ENCODE results near the gene COX4I1.
"Not testable (repeated sequence)": the region's sequence is repeated elsewhere in the genome, so short reads cannot be mapped to it uniquely, and the experiment has no call there.

Gene COX4I1

GRCh38 chr16:85824161-85825135 is 25.0 kb downstream of the COX4I1 start:
- no peak for DNase-seq (ENCODE audit: low read depth)

- no peak for DNase-seq (ENCODE audit: low read depth)
Observed at GRCh38 chr16:85825326-85825725, 25.8 kb downstream of the COX4I1 start.

GRCh38 chr16:85826686-85827247 is 27.3 kb downstream of the COX4I1 start:
- no peak for DNase-seq (ENCODE audit: low read depth)

- DNase-seq (ENCODE audit: low read depth): no peak
Observed at GRCh38 chr16:85828166-85828565, 28.7 kb downstream of the COX4I1 start.

GRCh38 chr16:85829171-85829719 is 29.8 kb downstream of the COX4I1 start:
- no peak for DNase-seq (ENCODE audit: low read depth)

GRCh38 chr16:85829751-85830445 is 30.4 kb downstream of the COX4I1 start:
- DNase-seq (ENCODE audit: low read depth): no peak

- DNase-seq (ENCODE audit: low read depth): no peak
Observed at GRCh38 chr16:85830821-85831220, 31.3 kb downstream of the COX4I1 start.

- no peak for DNase-seq (ENCODE audit: low read depth)
Observed at GRCh38 chr16:85832570-85833218, 33.2 kb downstream of the COX4I1 start.

- no peak for DNase-seq (ENCODE audit: low read depth)
Observed at GRCh38 chr16:85833219-85833920, 33.9 kb downstream of the COX4I1 start.

- DNase-seq (ENCODE audit: low read depth): no peak
Observed at GRCh38 chr16:85834741-85835140, 35.2 kb downstream of the COX4I1 start.

- no peak for DNase-seq (ENCODE audit: low read depth)
Observed at GRCh38 chr16:85835227-85835751, 35.8 kb downstream of the COX4I1 start.

GRCh38 chr16:85835956-85836705 is 36.6 kb downstream of the COX4I1 start:
- DNase-seq (ENCODE audit: low read depth): no peak

- DNase-seq (ENCODE audit: low read depth): no peak
Observed at GRCh38 chr16:85836706-85837582, 37.4 kb downstream of the COX4I1 start.

GRCh38 chr16:85837654-85838053 is 38.2 kb downstream of the COX4I1 start:
- not testable (repeated sequence) for DNase-seq (ENCODE audit: low read depth)

GRCh38 chr16:85838381-85838780 is 38.9 kb downstream of the COX4I1 start:
- DNase-seq (ENCODE audit: low read depth): no peak

GRCh38 chr16:85838876-85839585 is 39.5 kb downstream of the COX4I1 start:
- no peak for DNase-seq (ENCODE audit: low read depth)

- DNase-seq (ENCODE audit: low read depth): no peak
Observed at GRCh38 chr16:85839681-85840240, 40.3 kb downstream of the COX4I1 start.

- no peak for DNase-seq (ENCODE audit: low read depth)
Observed at GRCh38 chr16:85840395-85840794, 40.9 kb downstream of the COX4I1 start.

All from activated T-cell treated with anti-CD3 and anti-CD28 coated beads for 48 hours (primary cell).